Measurements from ENCODE around the gene MARCHF10.

The MARCHF10 gene

GRCh38 chr17:62653826-62654761 lies 154.0 kb downstream of the MARCHF10 start:
- no peak for DNase-seq

GRCh38 chr17:62653002-62653825 lies 154.9 kb downstream of the MARCHF10 start:
- DNase-seq, result peak; percentile 57

- DNase-seq, result no peak
Observed at GRCh38 chr17:62652251-62653001, 155.7 kb downstream of the MARCHF10 start.
